Glutamatergic neuron (in vitro differentiated cells): Measurements from ENCODE around the gene MT1X. TPM values are rescaled to one million over a fixed set of nuclear protein-coding genes. Genes with fewer than 3 reads are reported as not detected.

Source experiments
- DNase-seq: peaks from one replicate; pipeline ENCODE4 v3.0.0; 2022
- H3K27ac Mint-ChIP-seq: one replicate; pipeline ENCODE4 v1.8.0; 2020; ENCODE audit warnings: mild to moderate bottlenecking, mixed read lengths, inconsistent platforms; ENCODE audit not compliant: unreplicated experiment
- H3K27me3 Mint-ChIP-seq: one replicate; pipeline ENCODE4 v1.8.0; 2020; ENCODE audit warnings: mild to moderate bottlenecking, moderate library complexity, mixed read lengths, inconsistent platforms; ENCODE audit not compliant: unreplicated experiment
- H3K36me3 Mint-ChIP-seq: one replicate; pipeline ENCODE4 v1.8.0; 2020; ENCODE audit warnings: mild to moderate bottlenecking, mixed read lengths, inconsistent platforms; ENCODE audit not compliant: unreplicated experiment
- H3K4me1 Mint-ChIP-seq: one replicate; pipeline ENCODE4 v1.8.0; 2020; ENCODE audit warnings: mild to moderate bottlenecking, low read depth, mixed read lengths, inconsistent platforms; ENCODE audit not compliant: unreplicated experiment
- H3K4me3 Mint-ChIP-seq: one replicate; pipeline ENCODE4 v1.8.0; 2020; ENCODE audit warnings: mild to moderate bottlenecking, mixed read lengths, inconsistent platforms; ENCODE audit not compliant: unreplicated experiment
- H3K9me3 Mint-ChIP-seq: one replicate; pipeline ENCODE4 v1.8.0; 2020; ENCODE audit warnings: mild to moderate bottlenecking, moderate library complexity, mixed read lengths, inconsistent platforms; ENCODE audit not compliant: unreplicated experiment
- total RNA-seq: library from RNA; stranded (reverse); fragmentation: NEBNext Ultra II Directional; extraction: Animal tissue kit (Norgen Biotek cat#: 25700); gene quantifications from one replicate; pipeline ENCODE4 v1.2.1, GENCODE V29; 2021; ENCODE audit not compliant: unreplicated experiment
- TF ChIP-seq, protein P1 (sequence below): fragments of 200-600 bp; sonication (generic); IDR thresholded peaks from one replicate; pipeline ENCODE4 v1.5.0; 2021; ENCODE audit not compliant: partially characterized antibody, unreplicated experiment

MT1X gene
- total RNA-seq, 1 donor from 2014 or later = 9.5 TPM

DNA sequence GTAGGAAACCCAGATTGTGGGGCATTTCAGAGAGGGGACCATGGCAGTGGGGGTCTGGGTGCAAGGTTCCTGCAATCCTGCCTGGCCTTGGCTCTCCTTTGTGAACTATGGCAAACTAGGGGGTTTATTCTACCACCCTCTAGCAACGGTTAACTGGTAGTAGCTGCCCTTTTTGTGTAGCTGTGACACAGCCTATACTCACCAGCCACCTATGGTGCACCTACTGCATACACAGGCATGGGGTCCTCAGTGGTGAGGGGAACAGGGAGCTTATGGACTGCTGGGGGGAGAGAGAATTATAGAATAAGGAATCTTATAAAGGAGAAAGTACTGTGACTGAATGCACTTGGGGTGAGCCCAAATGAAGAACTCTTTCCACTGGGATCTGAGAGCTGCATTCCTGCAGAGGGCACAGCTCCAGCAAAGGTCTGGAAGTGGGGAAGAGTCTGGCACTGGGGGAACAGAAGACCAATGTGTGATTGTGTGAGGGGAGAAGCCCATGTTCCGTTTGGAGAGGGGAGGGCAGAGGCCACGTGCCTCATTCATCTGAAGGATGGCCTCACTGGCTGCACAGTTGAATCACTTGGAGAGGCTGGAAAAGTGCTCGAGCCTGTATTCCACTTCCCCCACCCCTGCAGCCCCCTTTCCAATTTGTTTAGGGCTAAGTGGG, 2.1 kb downstream of the MT1X start:
- Mint-ChIP-seq H3K36me3 (peaks cover 12% of the 10 kb centered on the region), H3K4me3 (no peak overlapping the region), H3K9me3 (peaks cover 1% of the 10 kb centered on the region), H3K4me1 (peaks cover 7% of the 10 kb centered on the region), H3K27ac (no peak overlapping the region), H3K27me3 (no peaks in the 10 kb centered on the region)
- TF ChIP-seq, protein P1, sequence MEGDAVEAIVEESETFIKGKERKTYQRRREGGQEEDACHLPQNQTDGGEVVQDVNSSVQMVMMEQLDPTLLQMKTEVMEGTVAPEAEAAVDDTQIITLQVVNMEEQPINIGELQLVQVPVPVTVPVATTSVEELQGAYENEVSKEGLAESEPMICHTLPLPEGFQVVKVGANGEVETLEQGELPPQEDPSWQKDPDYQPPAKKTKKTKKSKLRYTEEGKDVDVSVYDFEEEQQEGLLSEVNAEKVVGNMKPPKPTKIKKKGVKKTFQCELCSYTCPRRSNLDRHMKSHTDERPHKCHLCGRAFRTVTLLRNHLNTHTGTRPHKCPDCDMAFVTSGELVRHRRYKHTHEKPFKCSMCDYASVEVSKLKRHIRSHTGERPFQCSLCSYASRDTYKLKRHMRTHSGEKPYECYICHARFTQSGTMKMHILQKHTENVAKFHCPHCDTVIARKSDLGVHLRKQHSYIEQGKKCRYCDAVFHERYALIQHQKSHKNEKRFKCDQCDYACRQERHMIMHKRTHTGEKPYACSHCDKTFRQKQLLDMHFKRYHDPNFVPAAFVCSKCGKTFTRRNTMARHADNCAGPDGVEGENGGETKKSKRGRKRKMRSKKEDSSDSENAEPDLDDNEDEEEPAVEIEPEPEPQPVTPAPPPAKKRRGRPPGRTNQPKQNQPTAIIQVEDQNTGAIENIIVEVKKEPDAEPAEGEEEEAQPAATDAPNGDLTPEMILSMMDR = no peak
- no peak for DNase-seq

DNA sequence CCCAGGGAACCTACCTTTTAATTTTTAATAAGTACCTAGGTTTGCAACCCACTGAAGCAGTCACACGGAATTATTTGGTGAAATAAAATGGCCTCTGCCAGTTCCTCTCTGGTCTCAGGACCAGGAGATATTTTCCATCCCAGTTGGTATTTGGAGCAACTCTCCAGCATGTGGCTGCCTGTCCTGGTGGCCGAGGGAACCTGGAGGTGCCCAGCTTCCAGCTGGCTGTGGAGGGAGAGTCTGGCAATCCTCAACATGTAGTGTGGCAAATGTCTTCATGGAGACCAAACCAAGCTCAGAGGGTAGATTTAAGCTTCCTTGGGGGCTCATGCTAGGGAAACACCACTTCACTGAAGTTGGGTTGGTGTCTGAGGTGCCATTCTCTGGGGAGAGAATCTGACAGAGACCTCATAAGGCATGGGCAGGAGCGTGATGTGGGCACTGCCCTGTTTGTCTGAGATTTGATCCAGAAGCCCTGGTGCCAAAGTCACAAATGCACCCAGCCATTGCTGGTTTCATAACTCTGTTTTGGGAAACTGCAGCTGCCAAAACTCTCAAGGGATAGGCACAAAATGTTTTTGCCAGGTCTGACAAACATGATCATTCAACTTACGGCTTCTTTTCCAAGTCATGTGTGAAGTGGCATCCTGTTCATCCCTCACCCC, 2.8 kb downstream of the MT1X start:
- peaks cover 6% of the 10 kb centered on the region for H3K9me3 Mint-ChIP-seq
- DNase-seq = no peak
- H3K4me1 Mint-ChIP-seq = peaks cover 7% of the 10 kb centered on the region
- no peak overlapping the region for H3K4me3 Mint-ChIP-seq
- TF ChIP-seq, protein P1 = no peak
- no peaks in the 10 kb centered on the region for H3K27me3 Mint-ChIP-seq
- H3K36me3 Mint-ChIP-seq = peaks cover 12% of the 10 kb centered on the region
- H3K27ac Mint-ChIP-seq = no peak overlapping the region

DNA sequence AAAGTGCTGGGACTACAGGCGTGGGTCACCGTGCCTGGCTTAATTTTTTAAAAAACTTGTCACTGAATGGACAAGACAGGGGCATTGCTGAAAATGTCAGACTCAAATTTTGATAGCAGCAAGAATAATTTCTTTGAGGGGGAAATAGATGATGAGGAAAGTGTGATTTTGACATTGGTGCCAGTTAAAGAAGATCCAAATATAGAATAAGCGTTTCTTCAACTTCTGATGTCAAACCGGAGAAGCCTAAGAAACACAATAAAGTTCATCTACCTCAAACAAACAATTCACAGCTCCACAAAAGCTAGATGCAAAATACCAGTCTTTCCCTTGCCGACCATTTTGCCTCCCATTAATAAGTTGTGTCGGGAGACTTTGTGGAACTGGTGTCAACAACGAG, 4.5 kb downstream of the MT1X start:
- H3K9me3 Mint-ChIP-seq = peaks cover 10% of the 10 kb centered on the region
- peaks cover 12% of the 10 kb centered on the region for H3K36me3 Mint-ChIP-seq
- no peak for DNase-seq
- no peak overlapping the region for H3K4me3 Mint-ChIP-seq
- H3K27me3 Mint-ChIP-seq = no peaks in the 10 kb centered on the region
- H3K27ac Mint-ChIP-seq = no peak overlapping the region
- TF ChIP-seq, protein P1 = no peak
- peaks cover 3% of the 10 kb centered on the region for H3K4me1 Mint-ChIP-seq

DNA sequence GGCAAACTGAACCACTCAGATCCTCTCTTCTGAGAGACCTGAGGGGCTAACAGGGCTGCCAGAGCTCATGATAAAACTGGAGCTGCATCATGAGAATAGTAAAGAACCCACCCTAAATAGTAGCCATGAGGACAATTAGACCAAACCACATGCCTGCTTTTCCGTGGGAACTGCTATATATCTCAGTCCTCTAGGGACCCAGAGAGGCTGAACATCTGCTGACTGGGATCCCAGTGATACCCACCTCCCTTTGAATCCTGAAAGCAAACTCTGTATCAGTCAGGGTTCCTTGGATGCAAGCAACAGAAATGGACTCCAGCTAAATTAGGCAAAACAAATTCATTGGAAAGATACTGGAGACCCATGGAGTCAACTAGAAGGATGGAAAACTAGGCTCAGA, 6.5 kb downstream of the MT1X start:
- TF ChIP-seq, protein P1 = no peak
- no peak overlapping the region for H3K4me3 Mint-ChIP-seq
- DNase-seq = no peak
- H3K36me3 Mint-ChIP-seq = peaks cover 12% of the 10 kb centered on the region
- H3K27ac Mint-ChIP-seq = no peak overlapping the region
- H3K9me3 Mint-ChIP-seq = peaks cover 8% of the 10 kb centered on the region
- H3K4me1 Mint-ChIP-seq = peaks cover 3% of the 10 kb centered on the region
- H3K27me3 Mint-ChIP-seq = no peaks in the 10 kb centered on the region

DNA sequence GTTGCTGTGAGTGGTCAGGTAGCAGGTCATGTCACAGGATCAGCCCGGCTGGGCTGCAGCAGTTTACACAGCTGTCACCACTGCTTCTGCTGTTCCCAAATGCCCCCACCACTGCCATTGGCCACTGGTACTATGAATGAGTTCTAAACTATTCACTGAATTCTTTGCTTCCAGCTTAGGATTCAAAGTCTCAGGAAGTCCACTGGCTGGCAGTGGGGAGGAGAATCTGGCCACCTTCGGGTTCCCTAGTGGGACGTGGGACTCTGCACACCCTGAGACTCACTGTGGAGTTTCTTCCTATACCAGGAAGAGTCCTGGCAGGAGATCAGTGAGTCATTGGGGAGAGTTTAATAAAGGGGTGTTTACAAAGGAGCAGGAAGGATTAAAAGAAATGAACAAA, 6.9 kb downstream of the MT1X start:
- Mint-ChIP-seq H3K4me1 (no peaks in the 10 kb centered on the region), H3K27me3 (no peaks in the 10 kb centered on the region), H3K4me3 (no peak overlapping the region), H3K27ac (no peak overlapping the region), H3K36me3 (peaks cover 12% of the 10 kb centered on the region), H3K9me3 (peaks cover 8% of the 10 kb centered on the region)
- TF ChIP-seq, protein P1 = no peak
- no peak for DNase-seq
